ENCODE data around the gene PRSS56.

Gene PRSS56

DNA sequence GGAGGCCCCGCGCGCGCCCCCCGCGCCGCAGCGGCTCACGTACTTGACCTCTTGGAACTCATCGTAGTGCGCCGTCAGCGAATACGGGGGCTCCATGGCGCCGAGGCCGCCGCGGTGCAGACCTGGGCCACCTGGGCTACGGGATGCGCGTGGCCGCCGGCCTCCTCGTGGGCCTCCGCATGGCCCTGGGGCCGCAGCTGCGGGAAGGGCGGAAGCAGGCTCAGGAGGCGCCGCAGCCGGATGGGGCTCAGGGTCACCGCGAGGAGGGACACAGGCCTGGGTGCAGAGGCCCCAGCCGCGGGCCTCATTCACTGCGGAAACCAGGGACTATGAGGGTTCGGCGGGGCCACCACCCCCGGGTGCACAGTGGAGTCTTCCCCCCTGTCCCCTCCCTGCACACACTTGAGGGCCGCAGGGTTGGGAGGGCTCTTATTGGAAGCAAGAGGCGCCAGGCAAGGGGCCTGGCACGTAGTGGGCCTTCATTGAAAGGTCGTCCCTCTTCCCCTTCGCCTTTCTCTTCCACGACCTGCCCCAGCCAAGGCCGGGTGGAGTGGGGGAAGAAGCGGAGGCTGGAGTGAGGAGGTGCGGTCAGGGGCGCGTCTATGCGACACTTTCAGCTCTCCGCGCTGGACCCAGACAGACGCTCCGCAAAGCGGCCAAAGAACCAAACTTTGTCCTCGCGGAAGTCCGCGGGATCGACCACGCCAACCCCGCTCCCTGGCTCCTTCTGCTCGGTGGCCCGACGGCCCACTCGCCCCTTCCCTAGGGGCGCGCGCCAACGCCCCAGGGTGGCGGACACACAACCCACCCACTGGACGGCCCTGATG lies 33.4 kb upstream of the PRSS56 start:
- no peak for DNase-seq

DNA sequence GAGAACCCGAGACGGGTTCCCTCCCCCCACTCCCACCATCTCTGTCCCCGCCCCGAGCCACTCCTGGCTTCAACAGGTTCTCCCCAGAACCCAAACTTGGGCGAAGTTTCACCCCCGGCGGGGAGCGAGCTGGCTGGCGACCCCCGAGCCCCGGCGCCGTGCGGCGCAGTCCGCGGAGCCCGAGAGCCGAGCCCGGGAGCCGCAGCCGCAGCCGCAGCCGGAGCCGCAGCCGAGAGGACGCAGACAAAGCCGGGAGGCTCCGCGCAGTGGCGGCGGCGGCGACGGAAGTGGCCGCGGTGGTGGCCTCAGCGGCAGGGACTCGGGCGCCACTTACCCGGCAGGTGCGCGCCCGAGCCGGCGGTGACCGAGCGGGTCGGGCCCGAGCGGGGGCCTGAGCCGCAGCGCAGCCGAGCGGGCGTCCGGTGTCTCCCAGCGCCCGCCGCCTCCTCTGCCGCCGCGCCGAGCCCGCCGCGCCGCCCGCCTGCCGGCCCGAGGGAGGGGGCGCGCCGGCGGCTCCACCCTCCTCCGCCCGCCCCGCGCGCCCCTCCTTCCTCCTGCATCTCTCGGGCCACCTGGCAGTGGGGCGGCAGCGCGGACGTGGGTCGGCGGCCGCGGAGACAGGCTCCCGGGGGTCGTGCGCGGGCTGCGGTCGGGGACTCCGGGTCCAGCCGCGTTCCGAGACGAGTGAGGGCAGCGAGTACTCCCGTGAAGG lies 32.6 kb upstream of the PRSS56 start, which contains the start of gene ECEL1:
Gene ECEL1 (minus strand): TSS at position 450 of the 712 bp plus-strand sequence. CDS start 1,181 bp downstream, outside the sequence.
- DNase-seq: no peak

DNA sequence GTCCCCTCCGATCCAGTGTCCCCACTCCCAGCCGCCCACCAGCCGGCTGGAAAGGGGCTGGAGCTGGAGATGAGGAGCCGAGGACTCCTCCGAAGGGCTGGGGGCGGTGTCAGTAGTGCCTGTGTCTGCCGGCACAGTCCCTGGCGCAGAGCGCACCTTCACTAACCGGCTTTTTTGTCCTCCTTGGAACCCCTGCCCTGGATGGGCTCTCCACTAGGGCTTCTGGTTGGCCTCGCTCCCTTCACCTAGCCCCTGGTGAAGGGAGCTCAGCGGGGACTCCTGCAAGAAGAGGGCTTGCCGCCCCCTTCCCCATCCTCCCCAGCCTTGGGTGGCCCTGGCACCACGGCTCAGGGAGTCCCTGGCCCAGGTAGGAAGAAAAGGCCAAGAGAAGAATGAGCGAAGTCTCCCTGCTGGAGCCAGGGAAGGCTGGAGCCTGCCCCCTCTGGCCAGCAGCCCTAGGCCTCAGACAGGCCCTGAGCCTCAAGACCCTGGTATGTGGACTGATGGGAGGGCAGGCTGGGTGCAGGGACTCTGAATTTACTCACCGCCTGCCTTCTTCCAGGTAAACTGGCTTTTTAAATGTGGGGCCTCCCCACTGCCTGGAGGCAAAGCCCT lies 32.0 kb upstream of the PRSS56 start:
- no peak for DNase-seq

DNA sequence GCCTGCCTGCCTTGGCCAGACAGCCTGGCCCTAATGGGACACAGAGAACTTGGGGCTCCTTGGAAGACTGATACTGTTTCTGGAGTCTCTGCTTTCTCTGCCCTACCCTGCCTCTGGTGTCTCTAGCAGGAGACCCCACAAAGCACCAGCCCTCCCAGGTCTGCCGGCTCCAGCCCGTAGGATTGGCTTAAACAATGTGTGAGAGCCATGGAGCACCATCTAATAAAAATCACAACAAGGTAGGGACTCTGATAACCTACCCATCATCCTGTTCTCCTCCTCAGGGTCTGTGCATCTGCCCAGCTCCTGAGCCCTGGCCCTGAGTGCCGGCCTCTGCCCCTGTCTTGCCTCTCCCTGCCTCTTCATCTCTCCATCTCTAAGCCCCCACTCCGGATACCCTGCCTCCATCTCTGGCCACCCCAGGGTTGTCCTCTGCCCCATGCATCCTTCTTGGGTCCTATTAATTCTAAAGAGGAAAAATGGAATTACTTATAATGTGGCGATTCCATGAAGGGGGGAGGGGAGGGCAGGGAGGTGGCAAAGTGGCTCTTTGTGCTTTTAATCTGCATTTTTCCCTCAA lies 31.4 kb upstream of the PRSS56 start:
- DNase-seq: no peak

DNA sequence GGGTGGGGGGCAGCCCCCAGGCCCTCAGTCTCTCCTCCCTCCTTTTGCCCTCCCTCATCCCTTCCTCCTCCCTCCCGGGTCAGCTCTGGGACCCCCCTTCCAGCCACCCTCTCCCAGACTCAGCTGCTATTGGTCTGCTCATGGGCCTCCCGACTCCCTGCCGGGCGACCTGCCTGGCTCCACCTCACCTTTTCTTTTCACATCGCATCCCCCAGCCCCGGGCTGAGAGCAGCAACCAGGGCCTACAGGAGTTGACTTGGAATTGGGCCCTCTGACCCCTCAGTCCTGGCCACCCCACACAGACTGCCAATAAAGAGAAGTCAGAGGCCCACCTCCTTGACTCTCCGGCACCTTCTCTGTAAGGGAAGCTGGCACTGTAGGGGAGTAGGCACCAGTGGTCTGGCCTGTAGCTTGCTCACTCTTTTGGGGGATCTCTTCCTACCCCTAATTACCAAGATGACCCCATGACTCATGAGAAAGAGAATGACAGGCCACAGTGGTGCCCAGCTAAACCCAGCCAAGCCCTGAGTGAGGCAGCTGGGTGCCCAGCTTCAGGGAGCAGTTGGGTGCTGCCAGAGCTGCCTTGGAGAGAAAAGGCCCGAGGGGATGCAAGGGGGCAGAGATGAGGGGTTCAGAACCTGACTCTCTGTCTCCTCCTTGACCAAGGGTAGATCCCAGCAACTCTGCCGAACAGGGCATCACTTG lies 30.5 kb upstream of the PRSS56 start:
- no peak for DNase-seq

DNA sequence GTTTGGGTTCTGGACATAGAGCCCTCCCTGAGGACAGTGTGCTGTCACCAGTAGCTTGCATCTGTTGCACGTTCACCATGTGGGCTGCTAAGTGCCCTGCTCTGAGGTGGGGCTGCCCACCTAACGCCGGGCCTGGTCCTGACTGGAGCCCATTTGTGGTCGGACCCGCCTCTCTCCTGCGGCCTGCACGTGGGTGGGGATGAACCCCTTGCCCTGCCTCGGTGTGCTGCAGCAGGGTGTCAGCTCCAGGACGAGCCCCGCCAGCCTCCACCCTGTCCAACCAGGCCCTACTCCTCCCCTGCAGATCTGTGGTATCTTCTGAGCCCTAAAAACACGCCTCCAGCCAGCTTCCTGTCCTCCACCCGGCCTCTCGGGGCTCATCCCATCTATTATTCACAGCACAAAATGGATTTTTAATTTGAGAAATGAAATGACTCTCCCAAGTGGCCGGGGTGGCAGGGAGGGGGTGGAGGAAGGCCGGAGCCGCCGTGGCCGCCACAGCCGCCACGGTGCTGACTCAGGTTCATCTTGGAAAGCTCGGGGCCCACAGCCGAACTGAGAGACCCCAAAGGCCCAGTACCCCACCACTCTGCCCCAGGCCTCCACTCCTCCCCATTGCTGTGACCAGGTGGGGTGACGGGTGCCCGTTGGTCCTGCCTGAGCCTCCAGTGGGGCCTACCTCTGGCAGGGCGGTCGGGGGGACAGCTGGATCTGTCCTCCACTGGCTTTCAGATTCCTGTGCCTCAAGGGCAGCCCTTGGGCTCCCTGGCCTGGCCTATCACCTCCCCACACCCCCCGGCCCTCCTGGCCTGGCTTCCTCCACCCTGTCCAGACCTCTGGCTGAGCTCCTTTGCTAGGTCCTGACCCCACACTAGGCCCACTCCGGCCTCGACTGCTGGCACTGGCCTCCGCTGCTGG lies 29.7 kb upstream of the PRSS56 start:
- DNase-seq: no peak

DNA sequence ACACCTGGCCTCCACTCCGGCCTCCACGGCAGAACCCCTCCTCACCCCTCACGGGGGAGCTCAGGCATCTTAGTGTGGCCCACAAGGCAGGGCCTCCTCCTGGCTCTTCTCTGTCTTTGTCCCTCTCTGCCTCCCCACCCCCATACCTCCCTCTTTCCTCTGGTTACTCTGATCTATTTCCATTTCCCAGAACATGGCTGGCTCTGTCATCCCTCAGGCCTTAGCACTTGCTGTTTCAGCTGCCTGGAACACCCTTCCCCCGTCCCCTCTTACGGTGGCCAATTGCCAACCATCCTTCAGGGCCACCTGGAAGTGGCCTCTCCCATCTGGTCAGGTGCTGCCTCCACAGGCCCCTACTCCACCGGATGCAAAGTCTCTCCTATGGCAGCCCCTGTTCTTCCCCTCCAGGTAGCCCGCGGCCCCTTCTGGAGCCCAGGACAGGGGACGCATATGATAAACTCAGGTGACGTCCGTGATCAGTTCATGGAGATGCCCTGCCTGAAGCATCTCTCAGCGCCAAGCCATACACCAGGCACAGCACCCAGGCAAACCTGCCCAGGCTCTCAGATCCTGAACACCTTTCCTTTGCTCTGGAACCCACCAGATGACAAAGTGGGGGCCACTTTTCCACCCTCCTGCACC lies 28.9 kb upstream of the PRSS56 start:
- DNase-seq: no peak

DNA sequence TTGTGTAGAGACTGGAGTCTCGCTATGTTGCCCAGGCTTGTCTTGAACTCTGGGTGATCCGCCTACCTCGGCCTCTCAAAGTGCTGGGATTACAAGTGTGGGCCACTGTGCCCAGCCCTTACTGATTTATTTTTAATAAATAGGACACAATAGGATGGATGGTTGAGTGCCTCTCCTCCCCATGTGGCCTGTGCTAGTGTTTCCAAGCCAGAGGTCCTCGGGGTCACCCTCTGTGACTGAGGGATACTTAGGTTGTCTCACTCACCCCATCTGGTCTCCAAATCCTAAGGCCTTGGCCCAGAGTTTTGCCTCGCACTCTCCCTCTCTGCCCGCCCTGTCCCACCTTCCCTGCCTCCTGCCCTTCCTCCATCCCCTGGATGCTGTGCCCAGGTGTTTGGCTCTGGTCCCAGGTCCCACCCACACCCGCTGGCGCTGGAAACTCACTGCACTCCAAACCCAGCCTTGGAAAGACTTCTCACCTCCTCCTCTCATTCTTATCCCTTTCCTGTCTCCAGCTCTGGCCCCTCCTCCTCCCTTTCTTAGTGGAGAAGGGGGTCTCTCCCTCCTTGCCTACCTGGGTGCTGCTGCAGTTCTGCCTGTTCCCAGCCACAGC lies 27.8 kb upstream of the PRSS56 start:
- DNase-seq: no peak

DNA sequence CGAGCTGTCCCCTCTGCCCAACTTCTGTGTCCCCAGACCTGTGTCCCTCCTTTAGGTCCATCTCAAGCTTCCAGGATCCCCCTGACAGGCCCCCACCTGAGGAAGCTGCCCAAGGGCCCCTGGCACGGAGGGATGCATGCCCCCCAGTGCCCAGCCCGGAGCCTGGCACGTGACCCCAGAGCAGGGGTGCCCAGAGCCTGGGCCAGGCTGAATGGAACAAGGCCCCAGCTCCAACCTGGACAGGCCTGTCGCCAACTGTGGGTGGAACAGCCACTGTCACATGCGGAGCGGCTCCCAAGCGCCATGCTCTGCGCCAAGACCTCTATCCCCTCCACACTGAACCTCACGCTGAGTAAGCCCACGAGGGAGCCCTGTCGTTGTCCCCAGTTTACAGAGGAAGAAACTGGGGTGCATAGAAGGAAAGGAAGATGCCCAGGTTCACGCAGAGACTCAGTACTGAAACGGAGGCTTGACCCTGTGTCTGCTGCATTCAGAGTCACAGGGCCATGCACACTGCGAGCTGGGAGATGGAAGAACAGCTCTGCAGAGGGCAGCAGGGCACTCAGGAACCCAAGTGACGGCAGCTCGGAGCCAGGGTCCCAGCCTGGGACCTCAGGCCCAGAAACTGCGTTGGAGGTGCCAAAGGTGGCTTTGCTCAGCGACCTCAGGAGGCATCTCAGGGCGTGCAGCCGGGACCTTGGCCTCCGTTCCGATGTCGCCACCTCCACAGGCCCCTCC lies 27.1 kb upstream of the PRSS56 start:
- no peak for DNase-seq

DNA sequence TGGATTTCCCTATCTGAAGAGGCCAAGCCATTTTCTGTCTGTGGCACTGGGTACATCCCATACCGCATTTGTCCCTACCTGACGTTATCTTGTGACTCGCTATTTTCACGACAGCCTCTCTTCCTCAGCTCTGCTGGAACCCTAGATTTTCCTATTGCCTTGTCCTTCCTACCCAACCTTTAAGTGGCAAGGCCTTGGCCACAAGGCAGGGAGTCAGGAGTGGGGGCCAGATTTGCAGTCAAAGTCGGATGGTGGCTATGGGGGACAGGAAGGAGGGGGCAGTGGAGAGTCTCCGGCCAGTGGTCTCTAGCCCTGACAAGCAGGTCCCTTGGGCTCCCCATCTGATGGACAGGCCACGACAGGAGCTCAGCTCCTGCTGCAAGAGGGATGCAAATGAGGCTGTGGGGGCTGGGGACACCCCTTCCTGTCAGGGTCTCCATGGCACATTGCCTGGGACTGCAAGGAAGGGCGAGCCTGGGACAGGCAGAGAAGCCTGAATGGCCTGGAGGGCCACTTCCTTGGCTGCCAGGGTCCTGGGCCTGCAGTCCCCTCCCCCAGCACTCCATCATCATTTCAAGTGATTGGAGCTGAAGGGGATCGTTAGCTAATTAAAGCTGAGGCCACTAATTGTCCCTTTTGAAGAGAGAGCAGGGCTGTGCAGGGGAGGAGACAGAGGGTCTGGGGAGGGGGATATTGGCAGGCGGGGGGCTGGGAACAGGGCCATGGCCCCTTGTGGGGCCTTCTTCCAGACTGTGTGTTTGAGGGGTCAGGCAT lies 26.3 kb upstream of the PRSS56 start:
- DNase-seq: no peak

DNA sequence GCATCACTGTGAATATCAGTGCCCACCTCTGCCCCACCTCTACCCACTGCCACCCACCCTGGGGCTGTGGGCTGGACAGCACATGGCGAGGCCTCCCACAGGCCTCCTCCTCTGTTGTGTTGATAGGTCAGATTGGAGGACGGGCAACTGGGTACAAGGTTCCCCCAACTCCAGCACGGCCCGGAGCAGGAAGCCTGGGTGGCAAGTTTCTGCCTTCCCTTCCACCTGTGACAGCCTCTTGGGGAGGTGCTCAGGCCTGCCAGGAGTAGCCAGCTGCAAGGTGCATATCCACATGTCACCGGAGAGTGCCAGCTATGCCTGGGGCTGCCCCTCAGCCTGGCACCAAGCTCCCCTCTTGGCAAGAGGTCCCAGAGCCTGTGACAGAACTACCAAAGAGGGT lies 25.6 kb upstream of the PRSS56 start:
- DNase-seq: no peak

DNA sequence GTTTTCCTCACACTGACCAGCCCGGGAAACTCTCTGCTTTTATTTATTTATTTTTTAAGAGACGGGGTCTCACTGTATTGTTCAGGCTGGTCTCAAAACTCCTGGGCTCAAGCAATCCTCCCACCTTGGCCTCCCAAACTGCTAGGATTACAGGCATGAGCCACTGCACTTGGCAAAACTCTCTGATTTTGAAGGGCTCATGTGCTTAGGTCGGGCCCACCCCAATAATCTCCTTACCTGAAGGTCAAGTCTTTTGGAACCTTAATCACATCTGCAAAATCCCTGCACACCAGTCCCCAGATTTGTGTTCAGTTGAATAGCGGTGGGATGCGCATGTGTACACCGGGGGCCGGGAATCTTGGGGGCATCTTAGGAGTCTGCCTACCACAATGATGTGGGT lies 24.9 kb upstream of the PRSS56 start:
- DNase-seq: no peak

DNA sequence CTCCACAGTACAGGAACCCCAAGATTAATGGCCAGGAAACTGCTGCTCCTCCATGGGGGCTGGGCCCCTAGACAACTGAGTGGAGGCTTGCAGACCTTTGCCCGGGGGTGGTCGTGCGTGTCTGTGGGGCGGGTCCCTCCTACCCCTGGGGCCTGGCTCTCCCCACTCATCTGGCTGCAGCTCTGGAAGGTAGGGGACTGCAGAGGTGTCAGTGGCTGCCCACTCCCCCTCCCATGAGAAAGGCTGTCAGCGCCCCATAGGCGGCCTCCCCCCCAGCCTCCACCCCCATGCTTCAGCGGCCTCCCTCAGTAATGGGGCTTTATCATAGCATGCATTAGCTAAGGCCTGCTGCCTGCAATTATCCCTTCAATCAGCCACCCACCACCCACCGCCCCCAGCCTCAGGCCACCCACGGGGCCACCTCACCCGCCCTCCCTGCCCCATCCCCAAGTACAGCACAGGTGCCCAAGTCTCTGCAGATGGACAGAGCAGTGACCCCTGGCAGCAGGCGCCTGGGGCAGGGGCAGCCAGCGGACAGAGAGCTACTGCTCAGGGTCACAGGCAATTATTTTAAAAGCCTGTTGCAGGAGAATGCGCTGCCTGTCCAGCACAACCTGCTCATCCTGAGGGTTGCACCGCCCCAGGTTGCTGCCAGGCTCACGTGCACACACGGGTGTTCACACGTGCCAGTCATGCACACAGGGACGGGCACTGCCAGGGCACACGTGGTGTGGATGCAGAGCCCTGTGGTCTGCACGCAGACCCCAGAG lies 23.5 kb upstream of the PRSS56 start:
- no peak for DNase-seq

DNA sequence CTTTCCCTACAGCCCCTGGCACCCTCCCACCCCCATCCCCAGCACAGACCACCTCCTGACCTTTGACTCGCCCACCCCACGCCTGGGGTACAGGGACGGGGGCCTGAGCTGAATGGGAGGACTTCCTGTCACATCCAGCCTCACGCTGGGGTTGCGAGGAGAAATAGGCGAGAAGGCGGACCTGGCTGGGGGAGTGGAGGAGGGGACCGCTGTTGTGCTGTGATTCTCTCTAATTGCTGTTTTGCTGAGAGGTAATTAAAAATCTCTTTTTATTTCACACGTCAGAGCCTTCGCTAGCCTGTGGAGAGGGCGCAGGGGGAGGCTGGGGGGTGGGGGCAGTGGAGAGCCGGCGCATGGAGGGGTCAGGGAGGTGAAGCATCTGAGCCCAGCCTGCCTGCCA lies 22.8 kb upstream of the PRSS56 start:
- no peak for DNase-seq

DNA sequence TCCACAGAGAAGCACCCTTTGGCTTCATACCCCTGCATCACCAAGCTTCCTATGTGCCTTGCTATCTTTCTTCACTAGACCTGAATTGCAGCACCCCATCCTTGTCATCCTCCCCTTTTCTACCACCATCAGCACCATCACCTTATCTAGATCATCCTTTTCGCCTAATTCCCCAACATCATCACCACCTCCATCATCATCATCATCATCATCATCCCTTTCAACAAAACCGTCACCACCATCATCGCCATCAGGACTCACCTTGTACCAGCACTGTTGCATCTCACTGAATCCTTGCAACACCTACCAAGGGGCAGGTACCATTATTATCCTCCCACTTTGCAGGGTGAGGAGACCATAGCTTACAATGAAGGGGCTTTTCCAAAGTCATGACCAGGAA lies 21.7 kb upstream of the PRSS56 start:
- no peak for DNase-seq

DNA sequence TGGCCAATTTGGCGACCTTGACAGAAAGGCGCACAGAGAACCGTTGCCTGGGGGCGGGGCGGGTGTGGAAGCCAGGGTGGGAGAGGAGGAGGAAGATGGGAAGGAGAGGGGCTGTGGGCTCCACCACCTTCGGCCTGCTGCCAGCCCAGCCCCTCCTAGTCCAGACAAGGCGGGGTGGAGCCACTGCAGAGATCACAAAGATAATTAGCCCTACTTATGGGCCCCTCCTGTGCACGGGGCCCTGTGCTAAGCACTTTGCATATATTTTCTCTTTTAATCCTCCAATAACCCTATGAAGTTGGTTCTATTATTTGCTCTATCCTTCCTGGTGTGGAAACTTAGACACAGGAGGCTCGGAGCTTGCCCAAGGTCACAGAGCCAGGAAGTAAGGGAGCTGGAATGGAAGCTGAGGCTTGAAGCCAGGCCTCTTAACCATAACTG lies 18.8 kb upstream of the PRSS56 start:
- DNase-seq: no peak

DNA sequence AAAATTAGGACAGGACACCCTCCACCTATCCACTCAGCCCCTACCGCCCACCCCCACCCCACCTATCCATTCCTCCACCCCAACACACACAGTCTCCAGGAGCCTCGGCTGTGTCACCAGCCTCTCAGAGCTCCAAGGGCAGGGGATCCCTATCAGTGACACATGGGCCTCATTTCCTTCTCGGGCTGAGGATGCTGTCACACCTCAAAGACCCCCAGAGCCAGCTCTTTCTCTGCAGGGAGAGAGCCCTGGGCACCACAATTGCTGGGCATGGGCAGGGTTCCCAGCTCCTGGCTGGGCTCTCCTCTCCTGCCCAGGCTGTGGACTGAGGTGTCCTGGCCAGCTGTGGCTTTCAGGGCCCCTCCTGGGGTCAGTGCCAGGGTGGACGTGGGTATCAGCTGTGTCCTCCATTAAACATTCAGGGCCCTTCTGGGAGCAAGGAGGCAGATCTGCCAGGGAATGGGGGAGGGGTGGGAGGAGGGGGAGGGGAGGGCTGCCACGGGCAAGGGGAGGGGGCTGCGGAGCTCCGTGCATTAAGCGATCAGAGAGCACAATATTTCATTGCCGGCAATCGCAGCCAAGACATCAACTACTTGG lies 18.3 kb upstream of the PRSS56 start:
- no peak for DNase-seq

DNA sequence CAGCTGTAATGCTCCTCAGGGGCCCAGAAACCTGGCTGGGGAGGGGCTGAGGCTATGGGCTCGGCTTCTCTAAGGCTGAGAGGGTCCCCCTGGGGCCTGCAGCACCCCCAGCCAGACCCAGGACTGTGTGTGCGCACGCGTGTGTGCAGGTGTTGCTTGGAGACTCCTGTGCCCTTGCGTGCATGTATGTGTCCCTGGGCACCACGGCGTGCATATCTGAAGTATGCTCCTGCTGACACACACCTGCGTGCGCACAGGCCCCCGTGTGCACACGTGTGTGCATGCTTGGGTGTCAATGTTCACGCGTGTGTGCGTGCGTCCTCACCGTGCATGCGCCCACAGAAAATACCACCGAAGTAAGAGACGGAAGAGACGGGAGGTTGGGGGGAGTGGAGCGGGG lies 17.7 kb upstream of the PRSS56 start:
- DNase-seq: no peak
